ENCODE measurements around the gene WDPCP. TPM values are rescaled to one million over a fixed set of nuclear protein-coding genes. Genes with fewer than 3 reads are reported as not detected.
"Not testable (repeated sequence)": the region's sequence is repeated elsewhere in the genome, so short reads cannot be mapped to it uniquely, and the experiment has no call there.

WDPCP gene
- total and polyA plus RNA-seq, 5 donors = 3.8 to 17.3 (median 14.0) TPM

- H3K9me3 ChIP-seq (ENCODE audit: control insufficient read depth, low read length) = no peaks in the 10 kb centered on the region
- H3K4me3 ChIP-seq (ENCODE audit: low read length) = no peak overlapping the region
- H3K27ac ChIP-seq (ENCODE audit: low read length) = no peak overlapping the region
- WGBS = 59% methylated on average over 2 of the region's 2 CpGs
- H3K27me3 ChIP-seq (ENCODE audit: control insufficient read depth, insufficient read depth) = no peaks in the 10 kb centered on the region
- DNase-seq (no peak), ATAC-seq (no peak)
- intact Hi-C loops (cut with DNase I) = no loop called here
- peaks cover 3% of the 10 kb centered on the region for H3K4me1 ChIP-seq (ENCODE audit: control insufficient read depth, insufficient read depth, low read length)
Measured at GRCh38 chr2:63572001-63572400, 16.3 kb downstream of the WDPCP start.

- Histone ChIP-seq H3K9me3 (ENCODE audit: control insufficient read depth, low read length) (no peaks in the 10 kb centered on the region), H3K4me1 (ENCODE audit: control insufficient read depth, insufficient read depth, low read length) (peaks cover under 1% of the 10 kb centered on the region), H3K27ac (ENCODE audit: low read length) (no peak overlapping the region), H3K4me3 (ENCODE audit: low read length) (no peak overlapping the region), H3K27me3 (ENCODE audit: control insufficient read depth, insufficient read depth) (no peaks in the 10 kb centered on the region)
- ATAC-seq (peak in 1 of 2 donors; percentile 64), DNase-seq (no peak)
- intact Hi-C loops (cut with DNase I) = no loop called here
- 49% methylated on average over 2 of the region's 2 CpGs for WGBS
Measured at GRCh38 chr2:63571291-63571690, 17.0 kb downstream of the WDPCP start.

GRCh38 chr2:63569740-63570139 lies 18.5 kb downstream of the WDPCP start:
- Histone ChIP-seq H3K27me3 (ENCODE audit: control insufficient read depth, insufficient read depth) (no peaks in the 10 kb centered on the region), H3K4me1 (ENCODE audit: control insufficient read depth, insufficient read depth, low read length) (no peaks in the 10 kb centered on the region), H3K27ac (ENCODE audit: low read length) (no peak overlapping the region), H3K4me3 (ENCODE audit: low read length) (no peak overlapping the region), H3K9me3 (ENCODE audit: control insufficient read depth, low read length) (no peaks in the 10 kb centered on the region)
- ATAC-seq = no peak
- intact Hi-C loops (cut with DNase I) = no loop called here
- DNase-seq = no peak

DNA sequence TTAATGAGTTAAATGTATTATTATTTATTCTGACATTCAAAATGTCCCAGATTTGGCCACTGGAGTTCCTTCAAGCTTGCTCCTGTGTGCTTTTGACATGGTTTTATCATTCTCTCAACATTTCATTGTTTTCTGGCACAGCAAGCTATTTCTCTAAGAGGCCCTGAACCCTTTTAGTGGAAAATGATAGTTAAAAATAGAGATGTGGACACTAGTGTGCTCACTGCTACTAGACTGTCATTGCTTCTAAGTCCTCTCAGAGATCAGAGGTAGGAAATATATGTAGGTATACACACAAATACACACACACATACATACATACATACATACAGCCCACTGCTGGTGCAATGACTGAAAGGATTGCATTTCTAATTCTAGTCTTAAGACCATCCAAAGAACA lies 25.5 kb downstream of the WDPCP start:
- Histone ChIP-seq H3K27me3 (ENCODE audit: control insufficient read depth, insufficient read depth) (no peaks in the 10 kb centered on the region), H3K9me3 (ENCODE audit: control insufficient read depth, low read length) (no peaks in the 10 kb centered on the region), H3K27ac (ENCODE audit: low read length) (no peak overlapping the region), H3K4me3 (ENCODE audit: low read length) (no peak overlapping the region), H3K4me1 (ENCODE audit: control insufficient read depth, insufficient read depth, low read length) (no peaks in the 10 kb centered on the region)
- intact Hi-C loops (cut with DNase I) = no loop called here
- peak in 1 of 2 donors; percentile 40 for ATAC-seq
- DNase-seq = no peak

DNA sequence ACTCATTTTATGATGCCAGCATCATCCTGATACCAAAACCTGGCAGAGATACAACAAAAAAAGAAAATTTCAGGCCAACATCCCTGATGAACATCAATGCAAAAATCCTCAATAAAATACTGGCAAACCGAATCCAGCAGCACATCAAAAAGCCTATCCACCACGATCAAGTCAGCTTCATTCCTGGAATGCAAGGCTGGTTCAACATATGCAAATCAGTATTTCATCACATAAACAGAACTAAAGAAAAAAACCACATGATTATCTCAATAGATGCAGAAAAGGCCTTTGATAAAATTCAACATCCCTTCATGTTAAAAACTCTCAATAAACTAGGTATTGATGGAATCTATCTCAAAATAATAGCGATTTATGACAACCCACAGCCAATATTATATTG lies 29.4 kb downstream of the WDPCP start:
- intact Hi-C loops (cut with DNase I); H3K4me3 ChIP-seq (ENCODE audit: low read length); H3K9me3 ChIP-seq (ENCODE audit: control insufficient read depth, low read length); H3K27ac ChIP-seq (ENCODE audit: low read length); H3K27me3 ChIP-seq (ENCODE audit: control insufficient read depth, insufficient read depth); DNase-seq; H3K4me1 ChIP-seq (ENCODE audit: control insufficient read depth, insufficient read depth, low read length); ATAC-seq: not testable (repeated sequence)
- 61% methylated on average over 3 of the region's 3 CpGs for WGBS

DNA sequence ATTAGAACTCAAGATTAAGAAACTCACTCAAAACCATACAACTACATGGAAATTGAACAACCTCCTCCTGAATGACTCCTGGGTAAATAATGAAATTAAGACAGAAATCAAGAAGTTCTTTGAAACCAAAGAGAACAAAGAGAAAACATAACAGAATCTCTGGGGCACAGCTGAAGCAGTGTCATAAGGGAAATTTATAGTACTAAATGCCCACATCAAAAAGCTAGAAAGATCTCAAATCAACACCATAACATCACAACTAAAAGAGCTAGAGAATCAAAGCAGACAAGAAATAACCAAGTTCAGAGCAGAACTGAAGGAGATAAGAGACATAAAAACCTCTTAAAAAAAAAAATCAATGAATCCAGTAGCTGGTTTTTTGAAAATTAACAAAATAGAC lies 30.5 kb downstream of the WDPCP start:
- ATAC-seq; H3K27me3 ChIP-seq (ENCODE audit: control insufficient read depth, insufficient read depth); H3K27ac ChIP-seq (ENCODE audit: low read length); H3K9me3 ChIP-seq (ENCODE audit: control insufficient read depth, low read length); H3K4me1 ChIP-seq (ENCODE audit: control insufficient read depth, insufficient read depth, low read length); H3K4me3 ChIP-seq (ENCODE audit: low read length); DNase-seq; intact Hi-C loops (cut with DNase I): not testable (repeated sequence)

DNA sequence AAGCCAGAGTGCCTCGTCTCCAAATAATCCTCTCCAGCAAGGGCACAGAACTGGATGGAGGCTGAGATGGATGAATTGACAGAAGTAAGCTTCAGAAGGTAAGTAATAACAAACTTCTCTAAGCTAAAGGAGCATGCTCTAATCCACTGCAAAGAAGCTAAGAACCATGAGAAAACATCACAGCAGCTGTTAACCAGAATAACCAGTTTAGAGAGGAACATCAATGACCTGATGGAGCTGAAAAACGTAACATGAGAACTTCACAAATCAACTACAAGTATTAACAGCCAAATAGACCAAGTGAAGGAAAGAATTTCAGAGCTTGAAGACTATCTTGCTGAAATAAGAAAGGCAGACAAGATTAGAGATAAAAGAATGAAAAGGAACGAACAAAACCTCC lies 32.3 kb downstream of the WDPCP start:
- intact Hi-C loops (cut with DNase I) = no loop called here
- no peak for ATAC-seq
- 93% methylated on average over 3 of the region's 3 CpGs for WGBS

GRCh38 chr2:63555299-63555698 lies 33.0 kb downstream of the WDPCP start:
- no peak overlapping the region for H3K27ac ChIP-seq (ENCODE audit: low read length)
- no peak for ATAC-seq
- 98% methylated on average over 7 of the region's 7 CpGs for WGBS
- no peak for DNase-seq
- H3K27me3 ChIP-seq (ENCODE audit: control insufficient read depth, insufficient read depth) = no peaks in the 10 kb centered on the region
- H3K4me3 ChIP-seq (ENCODE audit: low read length) = no peak overlapping the region
- intact Hi-C loops (cut with DNase I) = no loop called here
- no peaks in the 10 kb centered on the region for H3K4me1 ChIP-seq (ENCODE audit: control insufficient read depth, insufficient read depth, low read length)
- H3K9me3 ChIP-seq (ENCODE audit: control insufficient read depth, low read length) = no peaks in the 10 kb centered on the region

More for the DNA sequence above, 32.3 kb downstream of the WDPCP start:
- Histone ChIP-seq H3K27me3 (ENCODE audit: control insufficient read depth, insufficient read depth) (no peaks in the 10 kb centered on the region), H3K27ac (ENCODE audit: low read length) (no peak overlapping the region), H3K9me3 (ENCODE audit: control insufficient read depth, low read length) (no peaks in the 10 kb centered on the region), H3K4me1 (ENCODE audit: control insufficient read depth, insufficient read depth, low read length) (no peaks in the 10 kb centered on the region), H3K4me3 (ENCODE audit: low read length) (no peak overlapping the region)
- DNase-seq = no peak

DNA sequence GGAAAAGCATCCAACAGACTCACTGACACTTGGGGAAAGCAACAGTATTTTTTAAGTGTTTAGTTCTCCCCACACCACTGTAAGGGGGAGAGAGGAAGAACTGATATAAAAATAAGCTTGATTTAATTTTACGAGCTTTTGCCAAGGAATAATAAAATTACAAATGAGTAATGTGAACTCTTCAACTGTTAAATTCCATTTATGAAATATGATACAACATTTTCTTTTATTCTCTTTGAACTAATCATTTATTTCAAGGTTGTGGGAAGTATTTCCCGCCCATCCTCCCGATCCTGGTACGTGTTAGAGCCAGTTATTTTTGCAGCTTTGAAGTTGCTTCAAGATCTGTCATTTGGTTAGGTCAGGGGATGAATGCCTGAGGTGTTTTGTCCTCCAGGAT lies 35.2 kb downstream of the WDPCP start:
- intact Hi-C loops (cut with DNase I) = no loop called here
- 53% methylated on average over 4 of the region's 4 CpGs for WGBS
- no peak for ATAC-seq
- DNase-seq = no peak
- Histone ChIP-seq H3K9me3 (ENCODE audit: control insufficient read depth, low read length) (no peaks in the 10 kb centered on the region), H3K27ac (ENCODE audit: low read length) (no peak overlapping the region), H3K4me3 (ENCODE audit: low read length) (no peak overlapping the region), H3K4me1 (ENCODE audit: control insufficient read depth, insufficient read depth, low read length) (no peaks in the 10 kb centered on the region), H3K27me3 (ENCODE audit: control insufficient read depth, insufficient read depth) (no peaks in the 10 kb centered on the region)

DNA sequence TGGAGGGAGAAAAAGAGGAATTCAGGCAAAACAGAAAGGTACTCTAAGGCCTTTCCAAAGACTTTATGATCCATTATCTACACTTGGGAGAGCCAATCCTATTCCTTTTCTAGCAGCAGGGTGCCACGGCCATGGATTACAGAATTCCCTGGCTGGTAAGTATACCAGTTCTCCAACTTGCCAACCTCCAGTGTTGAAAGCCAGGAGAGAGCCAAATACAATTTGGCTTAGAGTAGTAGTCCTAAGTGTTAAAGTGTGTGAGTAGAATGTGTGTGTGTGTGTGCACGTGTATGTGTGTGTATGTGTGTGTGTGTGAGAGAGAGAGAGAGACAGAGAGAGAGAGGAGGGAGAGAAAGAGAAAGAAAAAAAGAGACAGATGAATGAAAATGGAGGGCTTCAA lies 43.3 kb downstream of the WDPCP start:
- ATAC-seq (peak; percentile 77 to 95), DNase-seq (peak in 1 of 3 donors; percentile 30)

DNA sequence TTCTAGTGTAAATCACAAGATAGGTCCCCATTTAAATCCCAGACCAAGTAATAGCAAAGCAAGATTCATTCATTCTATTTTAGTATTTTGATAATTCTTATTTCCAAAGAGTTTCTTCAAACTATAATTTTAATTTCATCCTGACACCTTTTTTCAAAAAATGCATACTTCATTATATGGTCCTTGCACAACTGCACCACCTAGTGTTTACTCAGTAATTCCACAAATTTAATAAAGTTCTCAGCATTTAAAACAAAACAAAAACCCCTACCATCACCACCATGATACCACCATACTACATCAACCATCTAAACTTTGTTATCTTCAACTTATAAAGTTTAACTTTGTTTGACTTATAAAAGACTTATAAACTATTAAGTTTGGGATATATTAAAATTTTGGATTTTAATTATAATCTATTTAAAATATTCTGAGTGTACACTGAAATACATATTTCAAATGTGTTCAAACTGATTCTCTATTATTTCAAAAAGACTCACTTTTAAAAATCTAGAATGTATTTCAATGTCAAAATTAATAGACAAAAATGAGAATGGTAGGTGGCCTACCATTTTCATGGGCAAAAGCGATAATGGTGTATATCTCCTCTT lies 44.2 kb downstream of the WDPCP start:
- Histone ChIP-seq H3K4me3 (ENCODE audit: low read length) (no peak overlapping the region), H3K27ac (ENCODE audit: low read length) (no peak overlapping the region), H3K9me3 (ENCODE audit: control insufficient read depth, low read length) (no peaks in the 10 kb centered on the region), H3K27me3 (ENCODE audit: control insufficient read depth, insufficient read depth) (no peaks in the 10 kb centered on the region), H3K4me1 (ENCODE audit: control insufficient read depth, insufficient read depth, low read length) (no peaks in the 10 kb centered on the region)
- 95% methylated on average over 1 of the region's 1 CpG for WGBS
- DNase-seq (no peak), ATAC-seq (no peak)
- intact Hi-C loops (cut with DNase I) = no loop called here

More for the DNA sequence above, 43.3 kb downstream of the WDPCP start:
- H3K4me1 ChIP-seq (ENCODE audit: control insufficient read depth, insufficient read depth, low read length) = no peaks in the 10 kb centered on the region
- no peak overlapping the region for H3K4me3 ChIP-seq (ENCODE audit: low read length)
- H3K9me3 ChIP-seq (ENCODE audit: control insufficient read depth, low read length) = no peaks in the 10 kb centered on the region
- 64% methylated on average over 2 of the region's 2 CpGs for WGBS
- H3K27me3 ChIP-seq (ENCODE audit: control insufficient read depth, insufficient read depth) = no peaks in the 10 kb centered on the region
- intact Hi-C loops (cut with DNase I) = no loop called here
- H3K27ac ChIP-seq (ENCODE audit: low read length) = no peak overlapping the region
